Skeletal muscle cell (primary cell): Measurements from ENCODE around the gene MCTP2.
"Not testable (repeated sequence)": the region's sequence is repeated elsewhere in the genome, so short reads cannot be mapped to it uniquely, and the experiment has no call there.

Experiments
- DNase-seq: peaks from one replicate; pipeline ENCODE4 v3.0.0-alpha.2; 2010; ENCODE audit warnings: low read depth
- H3K4me3 ChIP-seq: 2 replicates; pipeline ENCODE4 v1.5.1; 2011; ENCODE audit warnings: low read depth, mild to moderate bottlenecking, control low read depth, low read length, moderate library complexity

Gene MCTP2

GRCh38 chr15:94233441-94233840, 2.1 kb downstream of the MCTP2 start:
- DNase-seq, result no peak
- no peak overlapping the region for H3K4me3 ChIP-seq

- no peak overlapping the region for H3K4me3 ChIP-seq
- DNase-seq, result no peak
Observed at GRCh38 chr15:94234300-94234699, 2.9 kb downstream of the MCTP2 start.

GRCh38 chr15:94235041-94235440, 3.7 kb downstream of the MCTP2 start:
- H3K4me3 ChIP-seq, result no peak overlapping the region
- DNase-seq, result no peak

- DNase-seq, result no peak
- H3K4me3 ChIP-seq, result no peak overlapping the region
Observed at GRCh38 chr15:94235646-94236045, 4.3 kb downstream of the MCTP2 start.

GRCh38 chr15:94236608-94237007, 5.2 kb downstream of the MCTP2 start:
- no peak for DNase-seq
- H3K4me3 ChIP-seq, result no peak overlapping the region

GRCh38 chr15:94237903-94238302, 6.5 kb downstream of the MCTP2 start:
- no peak for DNase-seq
- no peak overlapping the region for H3K4me3 ChIP-seq

- DNase-seq, result no peak
- H3K4me3 ChIP-seq, result no peak overlapping the region
Observed at GRCh38 chr15:94238539-94239118, 7.3 kb downstream of the MCTP2 start.

GRCh38 chr15:94239474-94239873, 8.1 kb downstream of the MCTP2 start:
- H3K4me3 ChIP-seq, result no peak overlapping the region

GRCh38 chr15:94240480-94240879, 9.1 kb downstream of the MCTP2 start:
- H3K4me3 ChIP-seq, result no peak overlapping the region
- no peak for DNase-seq

More at GRCh38 chr15:94239474-94239873, 8.1 kb downstream of the MCTP2 start:
- DNase-seq, result no peak

GRCh38 chr15:94242257-94242656, 10.9 kb downstream of the MCTP2 start:
- no peak for DNase-seq
- no peak overlapping the region for H3K4me3 ChIP-seq

GRCh38 chr15:94243003-94243402, 11.6 kb downstream of the MCTP2 start:
- not testable (repeated sequence) for DNase-seq, H3K4me3 ChIP-seq

- no peak overlapping the region for H3K4me3 ChIP-seq
- no peak for DNase-seq
Observed at GRCh38 chr15:94243418-94243817, 12.1 kb downstream of the MCTP2 start.

- DNase-seq, result no peak
- H3K4me3 ChIP-seq, result no peak overlapping the region
Observed at GRCh38 chr15:94246016-94246415, 14.7 kb downstream of the MCTP2 start.

GRCh38 chr15:94247789-94248638, 16.7 kb downstream of the MCTP2 start:
- H3K4me3 ChIP-seq, result no peak overlapping the region
- DNase-seq, result no peak

- no peak overlapping the region for H3K4me3 ChIP-seq
- DNase-seq, result no peak
Observed at GRCh38 chr15:94250801-94251200, 19.4 kb downstream of the MCTP2 start.

GRCh38 chr15:94252223-94252766, 20.9 kb downstream of the MCTP2 start:
- DNase-seq, result no peak
- H3K4me3 ChIP-seq, result no peak overlapping the region

GRCh38 chr15:94252906-94253491, 21.6 kb downstream of the MCTP2 start:
- DNase-seq, result no peak
- H3K4me3 ChIP-seq, result no peak overlapping the region

- no peak overlapping the region for H3K4me3 ChIP-seq
Observed at GRCh38 chr15:94253742-94254141, 22.4 kb downstream of the MCTP2 start.

GRCh38 chr15:94255540-94255939, 24.2 kb downstream of the MCTP2 start:
- no peak for DNase-seq
- no peak overlapping the region for H3K4me3 ChIP-seq

More at GRCh38 chr15:94253742-94254141, 22.4 kb downstream of the MCTP2 start:
- DNase-seq, result no peak

GRCh38 chr15:94256511-94256910, 25.1 kb downstream of the MCTP2 start:
- DNase-seq, result no peak
- H3K4me3 ChIP-seq, result no peak overlapping the region
